Measurements from ENCODE around the gene PRDM2. TPM values are rescaled to one million over a fixed set of nuclear protein-coding genes. Genes with fewer than 3 reads are reported as not detected.
"Not testable (repeated sequence)": the region's sequence is repeated elsewhere in the genome, so short reads cannot be mapped to it uniquely, and the experiment has no call there.

The PRDM2 gene
- total RNA-seq, 1 donor from 2014 or later = 23.0 TPM

DNA sequence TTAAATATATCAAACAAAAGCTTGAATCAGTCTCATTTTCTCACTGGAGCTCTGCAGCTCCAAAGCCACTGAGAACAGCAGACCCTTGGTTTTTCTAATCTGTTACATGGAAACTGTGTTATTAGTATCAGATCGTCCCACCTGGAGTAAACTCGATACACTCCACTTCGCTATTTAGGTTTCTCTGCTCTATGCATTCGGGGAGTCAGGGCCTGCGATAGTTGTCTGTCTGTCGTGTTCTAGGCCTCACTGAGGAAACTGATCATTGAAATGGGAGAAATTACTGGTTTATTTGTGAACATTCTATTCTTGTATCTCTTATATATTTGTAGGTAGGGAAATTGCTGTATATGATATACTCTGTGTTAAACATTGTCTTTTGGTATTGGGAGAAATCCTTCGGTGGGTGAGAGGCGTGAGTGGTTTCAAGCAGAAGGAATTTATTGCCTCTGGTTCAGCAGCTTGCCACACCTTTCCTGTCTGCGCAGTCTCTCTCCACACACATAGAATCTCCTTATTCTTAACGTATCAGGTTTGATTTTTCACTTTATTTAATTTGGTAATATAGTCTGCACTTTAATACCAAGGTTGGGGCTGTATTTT lies 8.5 kb downstream of the PRDM2 start:
- H3K9me3 ChIP-seq (ENCODE audit: control insufficient read depth in 3 of 3, low read length in 3 of 3) = no peaks in the 10 kb centered on the region
- no peak overlapping the region for H3K4me3 ChIP-seq (ENCODE audit: low read length in 3 of 3)
- no peak overlapping the region for H3K9ac ChIP-seq (ENCODE audit: low read depth in 1 of 3, low read length in 3 of 3)
- H3K4me1 ChIP-seq (ENCODE audit: control insufficient read depth in 3 of 3, insufficient read depth in 3 of 3, low read length in 3 of 3) = peaks cover 0 to 2% (median 0%) of the 10 kb centered on the region in 3 donors
- no peaks in the 10 kb centered on the region for H3K36me3 ChIP-seq (ENCODE audit: control insufficient read depth in 3 of 3, insufficient read depth in 3 of 3, low read length in 3 of 3)
- no peak overlapping the region for H3K27ac ChIP-seq (ENCODE audit: low read depth, low read length)
- H3K27me3 ChIP-seq (ENCODE audit: control insufficient read depth in 3 of 3, insufficient read depth in 3 of 3, low read length in 3 of 3) = no peaks in the 10 kb centered on the region

DNA sequence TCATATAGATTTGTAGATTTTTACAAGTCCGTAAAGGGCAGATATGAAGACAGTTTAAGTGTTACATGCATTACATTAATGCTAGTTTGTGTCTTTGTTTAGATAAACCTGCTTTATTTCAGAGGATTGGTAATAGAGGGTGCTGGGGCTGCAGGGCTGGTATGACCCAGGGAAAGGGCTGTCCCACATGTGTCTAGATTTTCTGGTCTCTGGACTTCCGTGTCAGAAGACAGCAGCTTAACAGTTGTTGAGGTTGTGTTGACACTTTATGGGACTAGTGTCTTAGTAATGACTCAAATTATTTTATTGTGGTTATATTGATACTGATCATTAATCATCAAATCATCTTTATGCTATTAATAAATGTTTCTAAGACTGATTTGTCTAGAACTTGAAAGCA lies 10.1 kb downstream of the PRDM2 start:
- Histone ChIP-seq H3K36me3 (ENCODE audit: control insufficient read depth in 3 of 3, insufficient read depth in 3 of 3, low read length in 3 of 3) (no peaks in the 10 kb centered on the region), H3K27me3 (ENCODE audit: control insufficient read depth in 3 of 3, insufficient read depth in 3 of 3, low read length in 3 of 3) (no peaks in the 10 kb centered on the region), H3K9ac (ENCODE audit: low read depth in 1 of 3, low read length in 3 of 3) (no peak overlapping the region), H3K4me3 (ENCODE audit: low read length in 3 of 3) (no peak overlapping the region), H3K27ac (ENCODE audit: low read depth, low read length) (no peak overlapping the region), H3K4me1 (ENCODE audit: control insufficient read depth in 3 of 3, insufficient read depth in 3 of 3, low read length in 3 of 3) (peaks cover 0 to 2% (median 0%) of the 10 kb centered on the region in 3 donors), H3K9me3 (ENCODE audit: control insufficient read depth in 3 of 3, low read length in 3 of 3) (no peaks in the 10 kb centered on the region)

DNA sequence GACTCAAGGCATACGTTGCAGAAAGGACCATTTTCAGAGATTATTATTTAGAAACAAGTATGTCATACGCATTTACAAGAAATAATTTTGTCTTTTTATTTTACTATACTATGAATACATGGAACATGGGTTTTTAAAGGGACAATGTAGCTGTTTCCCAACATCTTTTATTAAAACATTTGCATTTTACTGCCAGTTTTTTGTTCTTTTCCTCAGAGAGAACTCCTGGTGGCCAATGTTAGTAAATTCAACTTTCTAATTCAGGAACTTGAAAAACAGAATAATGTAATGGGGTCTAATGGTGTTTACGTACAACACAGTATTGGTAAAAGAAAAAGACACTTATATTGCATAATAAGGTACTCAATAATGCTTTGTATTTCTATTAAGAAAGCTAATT lies 14.9 kb downstream of the PRDM2 start:
- no peaks in the 10 kb centered on the region for H3K4me1 ChIP-seq (ENCODE audit: control insufficient read depth in 3 of 3, insufficient read depth in 3 of 3, low read length in 3 of 3)
- H3K4me3 ChIP-seq (ENCODE audit: low read length in 3 of 3) = no peak overlapping the region
- H3K9me3 ChIP-seq (ENCODE audit: control insufficient read depth in 3 of 3, low read length in 3 of 3) = no peaks in the 10 kb centered on the region
- H3K27ac ChIP-seq (ENCODE audit: low read depth, low read length) = no peak overlapping the region
- no peaks in the 10 kb centered on the region for H3K27me3 ChIP-seq (ENCODE audit: control insufficient read depth in 3 of 3, insufficient read depth in 3 of 3, low read length in 3 of 3)
- no peaks in the 10 kb centered on the region for H3K36me3 ChIP-seq (ENCODE audit: control insufficient read depth in 3 of 3, insufficient read depth in 3 of 3, low read length in 3 of 3)
- no peak overlapping the region for H3K9ac ChIP-seq (ENCODE audit: low read depth in 1 of 3, low read length in 3 of 3)

DNA sequence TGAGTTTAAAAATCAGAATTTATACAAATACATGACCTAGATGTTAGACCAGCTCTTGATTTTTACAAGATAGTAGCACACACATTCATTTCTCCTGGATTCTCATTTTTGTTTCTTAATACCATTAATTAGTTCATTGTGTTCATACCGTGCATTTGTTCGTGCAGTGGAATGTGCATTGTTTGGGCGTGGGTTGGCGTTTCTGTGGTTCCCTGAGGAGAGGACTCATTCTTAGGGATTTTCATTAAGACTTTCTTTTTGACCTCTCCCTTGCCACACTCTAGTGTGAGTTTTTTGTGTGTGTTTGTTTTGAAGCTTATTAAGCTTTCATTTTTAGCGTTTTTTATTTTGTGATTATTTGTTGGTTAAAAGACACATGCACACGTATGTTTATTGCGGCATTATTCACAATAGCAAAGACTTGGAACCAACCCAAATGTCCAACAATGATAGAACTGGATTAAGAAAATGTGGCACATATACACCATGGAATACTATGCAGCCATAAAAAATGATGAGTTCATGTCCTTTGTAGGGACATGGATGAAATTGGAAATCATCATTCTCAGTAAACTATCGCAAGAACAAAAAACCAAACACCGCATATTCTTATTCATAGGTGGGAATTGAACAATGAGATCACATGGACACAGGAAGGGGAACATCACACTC lies 15.8 kb downstream of the PRDM2 start:
- not testable (repeated sequence) for H3K4me3 ChIP-seq (ENCODE audit: low read length in 3 of 3); H3K27me3 ChIP-seq (ENCODE audit: control insufficient read depth in 3 of 3, insufficient read depth in 3 of 3, low read length in 3 of 3); H3K27ac ChIP-seq (ENCODE audit: low read depth, low read length); H3K36me3 ChIP-seq (ENCODE audit: control insufficient read depth in 3 of 3, insufficient read depth in 3 of 3, low read length in 3 of 3); H3K9ac ChIP-seq (ENCODE audit: low read depth in 1 of 3, low read length in 3 of 3); H3K9me3 ChIP-seq (ENCODE audit: control insufficient read depth in 3 of 3, low read length in 3 of 3); H3K4me1 ChIP-seq (ENCODE audit: control insufficient read depth in 3 of 3, insufficient read depth in 3 of 3, low read length in 3 of 3)

DNA sequence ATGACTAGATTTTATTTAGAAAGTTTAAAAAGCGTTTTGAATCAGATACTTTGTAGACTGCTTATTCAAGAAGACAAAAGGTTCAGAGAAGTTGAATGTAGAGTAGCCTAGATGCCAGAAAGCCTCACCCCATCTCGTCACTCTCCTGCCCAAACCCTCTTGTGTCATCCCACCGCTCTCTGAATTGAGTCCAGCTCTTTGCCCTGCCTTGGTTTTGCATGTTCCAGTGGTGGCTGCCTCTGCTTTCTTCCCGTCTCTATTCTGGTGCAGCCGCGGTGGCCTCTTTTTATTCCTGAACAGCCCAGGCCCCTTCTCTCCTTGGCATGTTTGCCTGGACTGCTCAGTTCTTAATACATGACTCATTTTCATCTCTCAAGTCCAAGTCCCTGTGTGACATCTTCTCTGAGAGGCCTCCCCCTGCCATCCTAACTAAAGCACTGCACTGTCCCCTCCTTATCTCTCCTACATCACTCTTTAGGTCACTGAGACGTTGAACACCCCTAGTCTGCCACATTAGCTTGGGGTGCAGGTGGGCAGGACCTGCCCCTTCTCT lies 22.9 kb downstream of the PRDM2 start:
- no peaks in the 10 kb centered on the region for H3K36me3 ChIP-seq (ENCODE audit: control insufficient read depth in 3 of 3, insufficient read depth in 3 of 3, low read length in 3 of 3)
- H3K27ac ChIP-seq (ENCODE audit: low read depth, low read length) = no peak overlapping the region
- no peak overlapping the region for H3K9ac ChIP-seq (ENCODE audit: low read depth in 1 of 3, low read length in 3 of 3)
- H3K27me3 ChIP-seq (ENCODE audit: control insufficient read depth in 3 of 3, insufficient read depth in 3 of 3, low read length in 3 of 3) = no peaks in the 10 kb centered on the region
- H3K9me3 ChIP-seq (ENCODE audit: control insufficient read depth in 3 of 3, low read length in 3 of 3) = no peaks in the 10 kb centered on the region
- H3K4me1 ChIP-seq (ENCODE audit: control insufficient read depth in 3 of 3, insufficient read depth in 3 of 3, low read length in 3 of 3) = peaks cover 0 to 2% (median 0%) of the 10 kb centered on the region in 3 donors
- H3K4me3 ChIP-seq (ENCODE audit: low read length in 3 of 3) = no peak overlapping the region

DNA sequence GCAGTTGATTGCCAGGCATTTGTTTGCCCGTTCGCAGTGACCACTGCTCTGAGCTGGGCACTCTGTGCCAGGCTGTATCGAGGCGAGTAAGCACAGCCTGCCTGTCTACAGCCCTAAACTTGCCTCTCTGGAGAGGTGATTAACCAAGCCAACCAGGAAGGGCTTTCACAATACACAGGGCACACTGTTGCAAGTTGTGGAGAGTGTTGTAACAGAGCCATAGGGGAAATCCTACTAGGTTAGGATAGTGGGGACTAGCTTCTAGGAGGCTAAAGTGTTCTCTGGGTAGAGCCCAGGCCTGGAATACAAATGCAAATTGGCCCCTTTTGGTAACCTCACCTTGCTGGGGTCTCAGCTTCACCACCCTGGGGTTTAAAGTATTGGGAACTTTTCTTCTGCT lies 23.8 kb downstream of the PRDM2 start:
- Histone ChIP-seq H3K9me3 (ENCODE audit: control insufficient read depth in 3 of 3, low read length in 3 of 3) (no peaks in the 10 kb centered on the region), H3K27ac (ENCODE audit: low read depth, low read length) (no peak overlapping the region), H3K9ac (ENCODE audit: low read depth in 1 of 3, low read length in 3 of 3) (no peak overlapping the region), H3K36me3 (ENCODE audit: control insufficient read depth in 3 of 3, insufficient read depth in 3 of 3, low read length in 3 of 3) (no peaks in the 10 kb centered on the region), H3K27me3 (ENCODE audit: control insufficient read depth in 3 of 3, insufficient read depth in 3 of 3, low read length in 3 of 3) (no peaks in the 10 kb centered on the region), H3K4me1 (ENCODE audit: control insufficient read depth in 3 of 3, insufficient read depth in 3 of 3, low read length in 3 of 3) (peaks cover 0 to 2% (median 0%) of the 10 kb centered on the region in 3 donors), H3K4me3 (ENCODE audit: low read length in 3 of 3) (no peak overlapping the region)

DNA sequence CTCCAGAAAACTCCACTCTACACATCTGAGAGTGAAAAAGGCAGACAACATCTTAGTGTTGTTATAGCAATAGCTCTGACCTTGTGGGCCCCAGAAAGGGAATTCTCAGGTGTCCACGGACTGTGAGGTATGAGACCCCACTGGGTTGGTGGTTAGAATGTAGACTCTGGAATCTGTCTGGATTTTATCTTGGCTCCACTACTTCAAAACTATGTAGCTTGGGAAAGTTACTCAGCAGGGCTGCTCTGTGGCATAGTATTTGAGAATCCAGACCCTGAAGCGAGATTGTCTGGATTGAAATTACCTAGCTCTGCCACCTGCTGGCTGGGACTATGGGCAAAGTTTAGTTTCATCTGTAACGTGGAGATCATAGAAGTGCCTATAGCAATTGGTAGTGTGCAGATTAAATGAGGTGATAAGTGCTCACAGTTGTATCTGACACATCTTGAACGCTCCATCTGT lies 25.8 kb downstream of the PRDM2 start:
- Histone ChIP-seq H3K9ac (ENCODE audit: low read depth in 1 of 3, low read length in 3 of 3) (no peak overlapping the region), H3K27ac (ENCODE audit: low read depth, low read length) (no peak overlapping the region), H3K9me3 (ENCODE audit: control insufficient read depth in 3 of 3, low read length in 3 of 3) (no peaks in the 10 kb centered on the region), H3K4me3 (ENCODE audit: low read length in 3 of 3) (no peak overlapping the region), H3K36me3 (ENCODE audit: control insufficient read depth in 3 of 3, insufficient read depth in 3 of 3, low read length in 3 of 3) (no peaks in the 10 kb centered on the region), H3K4me1 (ENCODE audit: control insufficient read depth in 3 of 3, insufficient read depth in 3 of 3, low read length in 3 of 3) (peaks cover 0 to 7% (median 0%) of the 10 kb centered on the region in 3 donors), H3K27me3 (ENCODE audit: control insufficient read depth in 3 of 3, insufficient read depth in 3 of 3, low read length in 3 of 3) (no peaks in the 10 kb centered on the region)

DNA sequence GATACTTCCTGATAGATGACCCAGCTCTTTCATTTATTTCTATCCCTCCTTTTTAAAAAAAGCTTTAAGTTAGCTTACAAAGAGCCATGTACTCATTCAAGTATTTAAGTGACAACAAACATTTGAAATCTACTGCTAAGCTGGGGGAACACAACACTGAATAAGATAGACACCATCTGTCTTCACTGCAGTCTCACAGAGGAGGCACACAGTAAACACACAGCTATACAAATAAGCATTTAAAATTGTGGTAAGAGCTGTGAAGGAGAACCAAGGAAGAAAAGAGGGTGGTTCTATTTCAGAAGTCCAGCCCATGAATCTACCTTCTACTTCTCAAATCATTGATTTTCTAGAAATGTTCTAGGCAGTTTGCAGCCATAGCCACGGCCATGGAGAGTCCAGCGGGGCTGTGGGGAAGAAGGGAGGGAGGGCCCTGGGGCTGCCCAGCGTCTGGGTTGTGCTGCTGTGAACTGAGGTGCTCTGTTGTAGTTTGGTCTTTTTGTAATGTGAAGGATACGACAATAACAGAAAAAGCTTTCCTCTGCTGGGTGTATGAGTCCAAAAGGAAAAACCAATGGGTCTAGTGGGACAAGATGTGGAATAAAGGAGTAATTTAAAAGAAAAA lies 28.2 kb downstream of the PRDM2 start:
- no peak overlapping the region for H3K9ac ChIP-seq (ENCODE audit: low read depth in 1 of 3, low read length in 3 of 3)
- no peaks in the 10 kb centered on the region for H3K36me3 ChIP-seq (ENCODE audit: control insufficient read depth in 3 of 3, insufficient read depth in 3 of 3, low read length in 3 of 3)
- no peak overlapping the region for H3K27ac ChIP-seq (ENCODE audit: low read depth, low read length)
- H3K4me3 ChIP-seq (ENCODE audit: low read length in 3 of 3) = no peak overlapping the region
- H3K27me3 ChIP-seq (ENCODE audit: control insufficient read depth in 3 of 3, insufficient read depth in 3 of 3, low read length in 3 of 3) = no peaks in the 10 kb centered on the region
- H3K4me1 ChIP-seq (ENCODE audit: control insufficient read depth in 3 of 3, insufficient read depth in 3 of 3, low read length in 3 of 3) = peaks cover 0 to 7% (median 0%) of the 10 kb centered on the region in 3 donors
- H3K9me3 ChIP-seq (ENCODE audit: control insufficient read depth in 3 of 3, low read length in 3 of 3) = no peaks in the 10 kb centered on the region

DNA sequence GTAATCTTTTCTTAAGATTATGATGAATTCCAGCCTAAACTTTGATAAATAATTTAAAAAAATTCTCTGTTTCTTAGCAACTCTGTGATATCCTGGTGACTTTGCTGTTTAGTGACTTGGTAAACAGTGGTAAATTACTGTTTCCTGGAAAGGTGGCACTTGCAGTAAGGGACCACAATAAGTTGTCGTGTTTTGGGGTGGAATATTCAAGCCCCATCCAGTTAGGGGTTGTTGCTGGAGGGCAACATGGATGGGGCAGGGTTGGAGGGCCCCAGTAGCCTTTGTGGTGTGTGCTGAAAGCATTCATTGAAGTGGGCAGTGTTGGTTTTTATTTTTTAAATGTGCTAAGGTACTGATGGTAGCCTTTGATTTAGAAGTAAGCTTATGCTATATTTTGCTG lies 30.3 kb downstream of the PRDM2 start:
- H3K27me3 ChIP-seq (ENCODE audit: control insufficient read depth in 3 of 3, insufficient read depth in 3 of 3, low read length in 3 of 3) = no peaks in the 10 kb centered on the region
- peaks cover 0 to 2% (median 0%) of the 10 kb centered on the region in 3 donors for H3K36me3 ChIP-seq (ENCODE audit: control insufficient read depth in 3 of 3, insufficient read depth in 3 of 3, low read length in 3 of 3)
- no peaks in the 10 kb centered on the region for H3K9me3 ChIP-seq (ENCODE audit: control insufficient read depth in 3 of 3, low read length in 3 of 3)
- peaks cover 0 to 5% (median 0%) of the 10 kb centered on the region in 3 donors for H3K4me1 ChIP-seq (ENCODE audit: control insufficient read depth in 3 of 3, insufficient read depth in 3 of 3, low read length in 3 of 3)
- no peak overlapping the region for H3K4me3 ChIP-seq (ENCODE audit: low read length in 3 of 3)
- H3K27ac ChIP-seq (ENCODE audit: low read depth, low read length) = no peak overlapping the region
- H3K9ac ChIP-seq (ENCODE audit: low read depth in 1 of 3, low read length in 3 of 3) = peak overlapping the region in 1 of 3 donors; percentile 15

Data from skeletal muscle tissue (tissue), 4 donors.